HG02938 (cell line): Measurements from ENCODE around the gene TRPV3.
"Not testable (repeated sequence)": the region's sequence is repeated elsewhere in the genome, so short reads cannot be mapped to it uniquely, and the experiment has no call there.

Experiments
- ATAC-seq: cut with Tn5 transposase; IDR thresholded peaks from one replicate; pipeline ENCODE4 v1.9.1; 2021; ENCODE audit warnings: mild to moderate bottlenecking, moderate library complexity; ENCODE audit not compliant: unreplicated experiment

TRPV3 gene

GRCh38 chr17:3527468-3527867 lies 30.1 kb downstream of the TRPV3 start:
- no peak for ATAC-seq

GRCh38 chr17:3526971-3527370 lies 30.6 kb downstream of the TRPV3 start:
- no peak for ATAC-seq

- ATAC-seq: no peak
Observed at GRCh38 chr17:3526491-3526890, 31.1 kb downstream of the TRPV3 start.

- ATAC-seq: no peak
Observed at GRCh38 chr17:3524024-3524423, 33.6 kb downstream of the TRPV3 start.

DNA sequence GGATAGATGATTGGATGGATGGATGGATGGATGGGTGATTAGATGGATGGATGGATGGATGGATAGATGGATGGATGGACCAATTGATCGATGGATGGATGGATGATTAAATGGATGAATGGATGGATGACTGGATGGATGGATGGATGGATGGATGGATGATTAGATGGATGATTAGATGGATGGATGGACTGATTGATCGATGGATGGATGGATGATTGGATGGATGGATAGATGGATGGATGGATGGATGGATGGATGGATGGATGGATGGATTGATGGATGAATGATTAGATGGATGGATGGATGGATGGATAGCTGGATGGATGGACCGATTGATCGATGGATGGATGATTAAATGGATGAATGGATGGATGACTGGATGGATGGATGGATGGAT lies 38.1 kb downstream of the TRPV3 start:
- not testable (repeated sequence) for ATAC-seq

GRCh38 chr17:3514873-3515272 lies 42.7 kb downstream of the TRPV3 start:
- no peak for ATAC-seq

- ATAC-seq: not testable (repeated sequence)
Observed at GRCh38 chr17:3514167-3514566, 43.4 kb downstream of the TRPV3 start.

- no peak for ATAC-seq
Observed at GRCh38 chr17:3513305-3514035, 44.1 kb downstream of the TRPV3 start.

GRCh38 chr17:3512505-3513171 lies 45.0 kb downstream of the TRPV3 start:
- ATAC-seq: no peak

DNA sequence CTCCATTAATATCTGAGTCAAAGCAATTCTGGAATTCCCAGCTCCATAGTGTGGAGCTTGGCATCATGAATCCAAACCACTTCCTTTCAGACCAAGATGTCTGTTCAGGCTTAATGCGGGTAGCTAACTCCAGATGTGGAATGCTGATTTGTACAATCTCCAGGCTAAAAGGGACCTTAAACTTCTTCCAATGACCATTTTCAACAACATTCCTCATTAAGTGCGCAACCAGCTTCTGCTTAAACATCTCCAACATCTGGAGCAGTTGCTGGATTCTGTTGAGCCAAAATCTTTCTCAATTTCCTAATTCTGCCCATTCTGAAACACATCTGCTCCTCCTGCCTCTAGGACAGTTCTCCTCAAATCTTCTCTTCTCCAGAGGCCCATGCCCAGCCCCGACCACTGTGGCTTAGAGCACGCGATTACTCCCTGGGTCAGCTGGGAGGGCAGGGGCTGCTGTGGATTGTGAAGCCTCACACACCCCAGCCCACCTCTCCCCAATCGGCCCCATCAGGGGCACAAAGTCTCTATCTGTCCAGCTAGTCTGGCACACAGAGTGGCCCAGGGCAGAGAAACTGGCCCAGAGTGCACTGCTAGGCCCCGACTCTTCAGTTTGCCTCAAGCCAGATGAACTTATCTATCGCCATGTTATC lies 45.6 kb downstream of the TRPV3 start:
- no peak for ATAC-seq

- no peak for ATAC-seq
Observed at GRCh38 chr17:3510090-3510489, 47.5 kb downstream of the TRPV3 start.

- no peak for ATAC-seq
Observed at GRCh38 chr17:3507869-3508268, 49.7 kb downstream of the TRPV3 start.

GRCh38 chr17:3507071-3507470 lies 50.5 kb downstream of the TRPV3 start:
- no peak for ATAC-seq

- no peak for ATAC-seq
Observed at GRCh38 chr17:3506054-3506453, 51.6 kb downstream of the TRPV3 start.

GRCh38 chr17:3505008-3505407 lies 52.6 kb downstream of the TRPV3 start:
- ATAC-seq: no peak

DNA sequence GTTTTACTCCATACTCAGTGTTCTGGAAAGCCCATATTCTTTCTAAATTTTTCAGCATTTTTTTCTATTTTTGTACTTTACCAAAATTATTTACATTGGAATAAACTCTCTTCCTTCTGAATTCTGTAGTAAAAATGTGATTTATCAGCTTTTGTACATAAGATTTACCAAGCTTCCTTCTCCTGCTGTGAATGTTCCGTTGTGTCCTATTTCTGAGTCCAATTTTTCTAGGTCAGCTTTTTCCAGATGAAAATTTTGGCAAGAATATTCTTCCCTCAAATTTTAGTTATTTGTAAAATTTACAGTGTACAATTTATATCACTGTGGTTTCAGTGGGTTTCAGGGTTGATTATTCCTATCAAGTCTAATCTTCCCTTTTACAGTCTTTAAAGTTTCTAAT lies 54.3 kb downstream of the TRPV3 start:
- ATAC-seq: no peak

DNA sequence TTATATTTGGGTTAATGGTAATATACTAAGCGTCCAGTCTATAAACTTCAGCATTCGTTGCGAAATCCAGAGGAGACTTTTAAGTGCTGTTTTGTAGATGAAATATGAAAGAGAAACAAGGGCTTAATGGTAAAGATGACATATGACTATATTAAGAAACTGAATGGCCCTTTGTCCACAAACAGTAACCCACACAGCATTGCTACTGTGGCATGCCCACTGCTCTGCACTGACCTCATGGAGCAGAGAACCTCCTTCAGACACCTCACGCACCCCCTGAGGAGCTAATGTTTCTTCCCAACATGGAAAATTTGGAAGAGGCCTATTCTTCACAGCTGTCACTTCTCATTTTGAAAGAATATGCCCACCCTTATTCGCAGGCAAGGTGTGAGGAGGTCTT lies 55.1 kb downstream of the TRPV3 start:
- ATAC-seq: no peak

GRCh38 chr17:3501344-3501743 lies 56.3 kb downstream of the TRPV3 start:
- no peak for ATAC-seq

- ATAC-seq: no peak
Observed at GRCh38 chr17:3497101-3497500, 60.5 kb downstream of the TRPV3 start.

DNA sequence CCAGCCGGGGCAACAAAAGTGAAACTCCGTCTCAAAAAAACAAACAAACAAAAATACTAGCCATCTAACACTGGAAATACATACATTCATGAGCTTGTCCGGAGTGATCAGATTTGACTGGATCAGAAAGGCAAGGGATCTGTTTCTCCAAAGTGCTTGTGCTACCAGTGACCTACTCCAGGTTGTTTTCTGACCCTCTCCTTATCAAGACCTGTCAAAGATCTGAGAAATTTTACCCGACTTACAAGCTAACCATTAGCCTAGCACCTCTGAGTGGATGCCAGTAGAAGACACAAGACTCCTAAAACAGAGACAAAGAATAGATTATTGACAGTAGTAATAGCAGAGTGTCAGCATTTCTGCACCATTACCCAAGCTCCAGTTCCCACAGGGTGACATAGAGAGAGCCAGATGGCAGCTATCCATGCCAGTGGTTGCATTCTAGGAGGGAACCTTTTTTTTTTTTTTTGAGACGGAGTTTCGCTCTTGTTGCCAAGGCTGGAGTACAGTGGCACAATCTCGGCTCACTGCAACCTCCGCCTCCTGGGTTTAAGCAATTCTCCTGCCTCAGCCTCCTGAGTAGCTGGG lies 72.0 kb downstream of the TRPV3 start:
- ATAC-seq: no peak

DNA sequence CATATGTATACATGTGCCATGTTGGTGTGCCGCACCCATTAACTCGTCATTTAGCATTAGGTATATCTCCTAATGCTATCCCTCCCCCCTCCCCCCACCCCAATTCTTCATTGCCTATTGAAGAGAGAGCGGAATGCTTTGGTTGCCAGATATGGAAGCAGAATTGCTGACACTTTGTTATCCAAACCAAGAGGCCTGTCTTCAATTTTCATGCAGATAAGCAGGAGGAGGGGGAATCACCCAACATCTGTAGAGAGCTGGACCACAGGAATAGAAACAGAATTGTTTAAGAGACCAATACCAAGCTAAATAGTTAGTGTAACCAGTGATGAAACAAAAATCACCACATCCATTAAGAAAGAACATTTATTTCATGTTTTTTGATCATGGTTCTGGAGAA lies 74.8 kb downstream of the TRPV3 start:
- no peak for ATAC-seq

- no peak for ATAC-seq
Observed at GRCh38 chr17:3479988-3480387, 77.6 kb downstream of the TRPV3 start.
